Measurements from ENCODE around the gene ARL10.

DNA sequence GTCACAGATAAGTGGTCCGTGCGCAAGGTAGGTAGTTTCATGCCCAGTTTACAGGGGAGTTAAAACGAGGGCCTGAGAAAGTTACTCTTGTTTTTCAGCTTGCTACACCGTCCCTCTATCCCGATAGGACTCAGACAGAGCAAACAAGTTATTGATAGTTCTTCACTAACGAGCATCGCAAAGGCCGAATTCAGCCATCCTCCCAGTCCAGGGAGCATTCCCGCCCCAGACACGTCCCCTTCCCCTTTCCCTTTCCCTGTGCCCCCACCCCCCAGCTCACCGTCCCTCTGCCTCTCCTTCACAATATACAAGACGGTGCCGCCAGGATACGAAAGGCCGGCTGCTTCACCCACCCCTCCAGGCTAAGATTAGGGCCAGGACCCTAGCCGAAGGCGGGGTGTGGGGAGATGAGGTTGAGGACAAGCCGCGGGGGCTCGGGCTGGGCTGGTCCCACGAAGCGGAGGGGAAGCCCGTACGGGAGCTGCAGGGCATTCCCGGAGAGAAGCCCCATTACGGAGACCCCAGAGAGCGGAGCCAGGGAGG, 4.3 kb upstream of the ARL10 start:
- TF ChIP-seq, protein P1, sequence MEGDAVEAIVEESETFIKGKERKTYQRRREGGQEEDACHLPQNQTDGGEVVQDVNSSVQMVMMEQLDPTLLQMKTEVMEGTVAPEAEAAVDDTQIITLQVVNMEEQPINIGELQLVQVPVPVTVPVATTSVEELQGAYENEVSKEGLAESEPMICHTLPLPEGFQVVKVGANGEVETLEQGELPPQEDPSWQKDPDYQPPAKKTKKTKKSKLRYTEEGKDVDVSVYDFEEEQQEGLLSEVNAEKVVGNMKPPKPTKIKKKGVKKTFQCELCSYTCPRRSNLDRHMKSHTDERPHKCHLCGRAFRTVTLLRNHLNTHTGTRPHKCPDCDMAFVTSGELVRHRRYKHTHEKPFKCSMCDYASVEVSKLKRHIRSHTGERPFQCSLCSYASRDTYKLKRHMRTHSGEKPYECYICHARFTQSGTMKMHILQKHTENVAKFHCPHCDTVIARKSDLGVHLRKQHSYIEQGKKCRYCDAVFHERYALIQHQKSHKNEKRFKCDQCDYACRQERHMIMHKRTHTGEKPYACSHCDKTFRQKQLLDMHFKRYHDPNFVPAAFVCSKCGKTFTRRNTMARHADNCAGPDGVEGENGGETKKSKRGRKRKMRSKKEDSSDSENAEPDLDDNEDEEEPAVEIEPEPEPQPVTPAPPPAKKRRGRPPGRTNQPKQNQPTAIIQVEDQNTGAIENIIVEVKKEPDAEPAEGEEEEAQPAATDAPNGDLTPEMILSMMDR (IDR thresholded peaks at IDR 0.05; ENCODE audit: insufficient read depth, low read depth, low read length): no peak
- TF ChIP-seq EZH2 (IDR thresholded peaks at IDR 0.05; ENCODE audit: insufficient read depth, low read length): no peak

Data from astrocyte (in vitro differentiated cells and primary cell).